IPS DF 6.9 (cell line): Measurements from ENCODE around the gene CD7.

Experiments
- DNase-seq: peaks from one replicate; pipeline ENCODE4 v3.0.0-alpha.2; 2013; ENCODE audit warnings: low read depth, low spot score
- H3K27ac ChIP-seq: one replicate; pipeline ENCODE4 v1.5.1; 2013; ENCODE audit warnings: low read length, control low read depth
- H3K27me3 ChIP-seq: 2 replicates; pipeline ENCODE4 v1.6.1; 2013; ENCODE audit warnings: mild to moderate bottlenecking, low read length; ENCODE audit not compliant: control insufficient read depth, insufficient read depth
- H3K36me3 ChIP-seq: 2 replicates; pipeline ENCODE4 v1.6.1; 2013; ENCODE audit warnings: low read length; ENCODE audit not compliant: control insufficient read depth, insufficient read depth
- H3K4me1 ChIP-seq: 2 replicates; pipeline ENCODE4 v1.6.1; 2013; ENCODE audit warnings: low read length; ENCODE audit not compliant: control insufficient read depth, insufficient read depth
- H3K4me3 ChIP-seq: 2 replicates; pipeline ENCODE4 v1.5.1; 2013; ENCODE audit warnings: mild to moderate bottlenecking, low read length
- H3K9me3 ChIP-seq: 2 replicates; pipeline ENCODE4 v1.6.1; 2013; ENCODE audit warnings: low read length, inconsistent platforms; ENCODE audit not compliant: control insufficient read depth, insufficient read depth
- WGBS: extraction: QIAGEN DNeasy Blood & Tissue Kit; methylation state at CpG from one replicate; pipeline ENCODE4 v1.1.7; 2013; ENCODE audit warnings: mixed read lengths, missing lambda C conversion rate; ENCODE audit not compliant: insufficient read length, insufficient coverage; 5-methylcytosine and 5-hydroxymethylcytosine counted together

Gene CD7

GRCh38 chr17:82272495-82273326, 44.7 kb downstream of the CD7 start:
- Histone ChIP-seq H3K4me1 (peaks cover 4% of the 10 kb centered on the region; the same call in 1 of the 2 replicates), H3K27ac (no peak overlapping the region), H3K27me3 (no peaks in the 10 kb centered on the region), H3K4me3 (peak overlapping the region; percentile 95), H3K9me3 (no peaks in the 10 kb centered on the region), H3K36me3 (peaks cover 6% of the 10 kb centered on the region)
- DNase-seq = no peak
- no CpG with 5 or more reads among the region's 57 CpGs for WGBS

DNA sequence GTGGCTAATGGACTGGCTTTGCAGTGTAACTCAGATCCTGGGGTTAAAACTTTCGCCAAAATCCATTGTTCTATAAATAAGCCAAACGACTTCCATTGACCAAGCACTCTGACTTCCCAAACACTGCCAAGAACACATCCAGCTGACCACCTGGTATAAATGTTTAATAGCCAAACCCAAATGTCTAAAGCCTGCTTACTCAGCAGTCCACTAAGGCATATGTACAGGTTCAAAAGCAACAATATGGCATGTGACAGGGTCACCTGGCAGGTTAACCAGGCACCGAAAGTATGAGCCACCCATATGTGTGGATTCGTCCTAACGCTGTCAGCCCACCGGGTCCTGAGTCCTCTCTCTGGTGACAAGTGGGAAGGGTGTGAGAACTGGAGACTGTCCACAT, 46.0 kb downstream of the CD7 start:
- DNase-seq = no peak
- Histone ChIP-seq H3K27me3 (no peaks in the 10 kb centered on the region), H3K4me1 (peaks cover 4% of the 10 kb centered on the region; the same call in 1 of the 2 replicates), H3K4me3 (no peak overlapping the region), H3K27ac (no peak overlapping the region), H3K9me3 (no peaks in the 10 kb centered on the region), H3K36me3 (peaks cover 6% of the 10 kb centered on the region)
- no CpG with 5 or more reads among the region's 6 CpGs for WGBS

DNA sequence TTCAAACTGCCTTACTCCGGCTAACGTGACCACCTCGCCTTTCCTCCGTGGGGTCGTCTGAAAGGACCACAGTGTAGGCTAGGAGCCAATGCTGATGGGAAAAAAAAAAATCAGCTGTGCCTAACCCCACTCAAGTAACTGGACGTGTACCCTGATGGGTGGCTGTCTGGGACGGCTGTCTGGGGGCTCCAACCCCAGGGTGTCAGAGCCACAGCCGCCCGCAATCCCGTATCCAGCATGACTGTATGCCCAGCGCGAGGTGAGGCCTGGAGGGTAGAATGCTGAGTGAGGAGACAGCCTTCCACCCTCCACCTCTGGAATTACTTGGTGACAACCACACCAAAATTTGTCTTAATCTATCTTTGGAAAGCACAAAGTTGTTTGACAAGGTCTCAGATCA, 46.8 kb downstream of the CD7 start:
- Histone ChIP-seq H3K4me1 (peaks cover 4% of the 10 kb centered on the region; the same call in 1 of the 2 replicates), H3K27ac (no peak overlapping the region), H3K36me3 (peaks cover 10% of the 10 kb centered on the region), H3K4me3 (no peak overlapping the region), H3K9me3 (no peaks in the 10 kb centered on the region), H3K27me3 (no peaks in the 10 kb centered on the region)
- no peak for DNase-seq
- no CpG with 5 or more reads among the region's 12 CpGs for WGBS

GRCh38 chr17:82269882-82270500, 47.4 kb downstream of the CD7 start:
- H3K27me3 ChIP-seq = no peaks in the 10 kb centered on the region
- no peaks in the 10 kb centered on the region for H3K9me3 ChIP-seq
- H3K4me3 ChIP-seq = no peak overlapping the region
- H3K4me1 ChIP-seq = peaks cover 4% of the 10 kb centered on the region; the same call in 1 of the 2 replicates
- DNase-seq = no peak
- no peak overlapping the region for H3K27ac ChIP-seq
- no CpG with 5 or more reads among the region's 13 CpGs for WGBS
- H3K36me3 ChIP-seq = peaks cover 15% of the 10 kb centered on the region

DNA sequence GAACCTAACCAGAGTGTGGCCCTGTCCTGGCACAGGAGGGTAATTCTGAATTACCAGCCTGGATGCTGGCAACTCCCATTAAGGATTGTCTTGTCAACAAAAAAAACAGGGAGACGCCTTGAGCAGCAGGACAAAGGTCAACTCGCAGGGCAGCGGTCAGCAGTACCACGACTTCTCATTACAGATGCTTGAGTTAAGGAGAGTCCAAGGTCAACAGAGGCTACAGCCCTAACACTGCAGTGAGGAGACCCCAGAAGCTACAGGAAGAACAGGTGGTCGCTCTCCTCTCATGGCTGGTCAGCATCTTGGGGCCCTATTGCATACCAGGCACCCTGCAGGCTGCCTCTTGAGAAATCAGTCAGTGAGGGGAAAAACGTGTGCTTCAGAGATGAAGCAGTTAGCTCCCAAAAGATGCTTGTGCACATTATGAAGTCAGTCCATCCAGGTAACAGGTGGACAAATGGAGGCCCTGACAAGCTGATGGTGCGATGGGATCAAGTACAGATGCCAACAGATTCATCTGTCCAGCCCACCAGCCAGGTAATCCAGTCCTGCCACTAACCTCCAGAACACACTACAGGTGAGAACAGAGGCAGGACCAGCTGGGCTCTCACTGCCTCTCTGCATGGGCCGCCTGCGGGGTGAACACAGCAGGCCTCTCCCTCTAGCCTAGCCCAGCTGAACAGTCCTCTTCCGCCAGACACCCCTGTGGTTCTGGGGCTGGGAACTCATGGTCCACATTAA, 48.1 kb downstream of the CD7 start:
- Histone ChIP-seq H3K27ac (no peak overlapping the region), H3K4me3 (no peak overlapping the region), H3K4me1 (peaks cover 4% of the 10 kb centered on the region; the same call in 1 of the 2 replicates), H3K27me3 (no peaks in the 10 kb centered on the region), H3K36me3 (peaks cover 18% of the 10 kb centered on the region), H3K9me3 (no peaks in the 10 kb centered on the region)
- WGBS = no CpG with 5 or more reads among the region's 10 CpGs
- DNase-seq = no peak

DNA sequence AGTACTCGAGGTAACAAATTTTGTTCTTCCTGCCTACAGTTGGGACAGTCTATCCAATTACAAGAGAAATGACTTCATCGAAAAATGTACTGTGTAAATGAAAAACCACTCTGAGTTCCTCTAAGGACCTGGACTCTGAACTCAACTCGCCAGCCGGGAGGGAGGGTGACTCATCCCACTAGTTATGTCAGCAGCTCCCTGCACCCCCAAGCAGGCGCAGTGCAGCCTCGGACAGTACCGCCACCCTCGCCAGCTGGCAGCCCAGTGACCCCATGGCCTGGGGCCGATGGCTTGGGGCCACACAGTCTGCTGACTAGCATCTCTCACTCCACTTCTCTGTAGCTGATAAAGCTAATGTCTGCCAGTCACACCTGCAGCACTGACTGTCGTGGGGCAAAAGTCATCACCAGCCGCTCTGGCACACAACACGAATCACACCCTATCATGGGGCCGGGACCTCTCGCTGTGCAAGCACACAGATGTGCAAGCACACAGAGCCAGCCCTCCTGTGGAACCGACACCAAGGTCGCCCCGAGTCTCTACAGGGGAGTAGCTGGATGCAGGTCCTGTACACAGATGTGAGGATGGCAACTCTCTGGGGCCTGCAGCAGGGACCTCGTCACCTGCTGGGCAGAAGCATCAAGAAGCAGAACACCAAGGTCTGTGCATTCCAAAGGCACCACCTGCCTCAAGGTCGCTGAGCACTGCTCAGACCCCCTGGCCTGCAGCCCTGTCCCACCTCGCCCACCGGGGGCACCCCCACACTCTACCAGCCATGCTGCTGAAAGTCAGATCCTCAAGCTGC, 49.6 kb downstream of the CD7 start:
- H3K4me3 ChIP-seq = no peak overlapping the region
- H3K4me1 ChIP-seq = no peaks in the 10 kb centered on the region
- no peak overlapping the region for H3K27ac ChIP-seq
- H3K9me3 ChIP-seq = no peaks in the 10 kb centered on the region
- peaks cover 29% of the 10 kb centered on the region for H3K36me3 ChIP-seq
- no peak for DNase-seq
- H3K27me3 ChIP-seq = no peaks in the 10 kb centered on the region
- no CpG with 5 or more reads among the region's 21 CpGs for whole genome bisulfite sequencing

DNA sequence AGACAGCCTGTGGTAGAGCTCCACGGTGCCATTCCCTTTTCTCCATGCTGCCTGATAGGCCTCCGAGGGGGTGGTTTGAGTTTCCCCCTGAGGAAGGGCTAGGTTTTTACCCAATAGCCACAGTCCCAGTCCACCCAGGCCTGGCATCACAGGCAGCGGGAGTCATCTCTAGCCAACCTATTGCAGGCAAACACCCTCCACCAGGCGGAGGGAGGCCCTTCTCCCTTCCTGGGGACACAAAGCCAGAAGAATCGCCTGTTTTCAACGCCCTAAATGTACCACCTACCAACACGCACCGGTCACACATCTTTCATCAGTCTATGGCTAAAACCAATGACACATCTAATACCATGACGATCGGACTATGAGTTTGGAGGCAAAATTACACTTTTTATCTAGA, 51.3 kb downstream of the CD7 start:
- Histone ChIP-seq H3K4me3 (no peak overlapping the region), H3K9me3 (no peaks in the 10 kb centered on the region), H3K4me1 (no peaks in the 10 kb centered on the region), H3K27me3 (no peaks in the 10 kb centered on the region), H3K36me3 (peaks cover 36% of the 10 kb centered on the region), H3K27ac (no peak overlapping the region)
- DNase-seq = no peak
- no CpG with 5 or more reads among the region's 10 CpGs for WGBS
